GM19023 (cell line): ENCODE measurements around the gene NPEPL1.
"Not testable (repeated sequence)": the region's sequence is repeated elsewhere in the genome, so short reads cannot be mapped to it uniquely, and the experiment has no call there.

Experiments
- ATAC-seq: cut with Tn5 transposase; IDR thresholded peaks from one replicate; pipeline ENCODE4 v1.9.1; 2021; ENCODE audit warnings: mild to moderate bottlenecking, moderate library complexity; ENCODE audit not compliant: unreplicated experiment

Gene NPEPL1

GRCh38 chr20:58712806-58713731, 20.5 kb downstream of the NPEPL1 start:
- ATAC-seq = no peak

DNA sequence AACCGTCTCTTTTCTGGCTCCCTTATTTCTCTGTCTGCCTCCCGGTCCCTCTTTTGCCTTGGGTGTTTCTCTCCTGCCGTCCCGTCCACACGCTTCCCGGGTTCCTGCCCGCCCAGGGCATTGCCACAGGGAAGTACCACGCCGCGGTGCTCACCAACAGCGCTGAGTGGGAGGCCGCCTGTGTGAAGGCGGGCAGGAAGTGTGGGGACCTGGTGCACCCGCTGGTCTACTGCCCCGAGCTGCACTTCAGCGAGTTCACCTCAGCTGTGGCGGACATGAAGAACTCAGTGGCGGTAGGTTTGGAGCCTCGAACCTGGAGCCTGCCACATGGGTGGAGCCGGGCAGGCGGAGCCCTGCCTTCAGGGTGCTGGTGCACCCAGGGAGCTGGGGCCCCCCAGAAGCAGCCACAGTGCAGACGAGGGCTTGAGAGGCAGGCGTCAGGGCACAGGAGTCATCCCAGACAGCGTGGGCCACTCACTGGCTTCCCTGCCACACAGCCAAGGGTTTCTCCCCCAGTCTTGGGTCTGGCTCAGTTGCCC, 21.3 kb downstream of the NPEPL1 start:
- no peak for ATAC-seq

DNA sequence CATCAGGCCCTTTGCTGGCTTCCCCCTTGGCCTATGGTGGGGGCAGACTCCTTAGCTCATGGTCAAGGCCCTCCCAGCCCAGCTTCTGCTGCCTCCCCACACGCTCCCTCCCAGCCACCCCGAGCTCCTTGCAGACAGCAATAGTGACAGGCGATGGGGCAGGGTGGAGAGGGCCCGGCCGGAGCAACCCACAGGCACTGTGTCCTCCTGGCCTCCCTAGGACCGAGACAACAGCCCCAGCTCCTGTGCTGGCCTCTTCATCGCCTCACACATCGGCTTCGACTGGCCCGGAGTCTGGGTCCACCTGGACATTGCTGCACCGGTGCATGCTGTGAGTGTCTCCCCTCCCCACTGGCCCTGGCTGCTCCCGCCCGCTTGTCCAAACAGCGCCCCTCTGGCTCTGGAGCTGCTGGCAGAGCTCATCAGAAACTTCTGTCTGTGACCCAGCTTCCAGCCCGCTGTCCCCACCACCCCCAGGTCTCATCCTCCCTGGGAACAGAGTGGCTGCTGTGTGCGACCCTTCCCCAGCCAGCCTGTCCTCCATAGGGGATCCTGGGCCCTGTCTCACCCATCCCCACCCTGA, 21.8 kb downstream of the NPEPL1 start:
- no peak for ATAC-seq

DNA sequence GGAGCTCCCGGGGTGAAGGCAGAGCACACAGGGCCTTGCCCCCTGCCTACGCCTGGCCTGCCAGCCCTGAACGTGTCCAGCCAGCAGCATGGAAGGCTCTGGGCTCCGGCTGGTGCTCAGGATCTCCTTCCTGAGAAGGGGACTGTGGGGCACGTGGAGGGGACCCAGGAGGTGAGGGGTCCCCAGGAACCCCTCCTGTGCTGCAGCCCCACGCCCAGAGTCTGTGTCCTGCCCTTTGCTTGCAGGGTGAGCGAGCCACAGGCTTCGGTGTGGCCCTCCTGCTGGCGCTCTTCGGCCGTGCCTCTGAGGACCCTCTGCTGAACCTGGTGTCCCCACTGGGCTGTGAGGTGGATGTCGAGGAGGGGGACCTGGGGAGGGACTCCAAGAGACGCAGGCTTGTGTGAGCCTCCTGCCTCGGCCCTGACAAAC, 22.3 kb downstream of the NPEPL1 start:
- ATAC-seq = no peak

DNA sequence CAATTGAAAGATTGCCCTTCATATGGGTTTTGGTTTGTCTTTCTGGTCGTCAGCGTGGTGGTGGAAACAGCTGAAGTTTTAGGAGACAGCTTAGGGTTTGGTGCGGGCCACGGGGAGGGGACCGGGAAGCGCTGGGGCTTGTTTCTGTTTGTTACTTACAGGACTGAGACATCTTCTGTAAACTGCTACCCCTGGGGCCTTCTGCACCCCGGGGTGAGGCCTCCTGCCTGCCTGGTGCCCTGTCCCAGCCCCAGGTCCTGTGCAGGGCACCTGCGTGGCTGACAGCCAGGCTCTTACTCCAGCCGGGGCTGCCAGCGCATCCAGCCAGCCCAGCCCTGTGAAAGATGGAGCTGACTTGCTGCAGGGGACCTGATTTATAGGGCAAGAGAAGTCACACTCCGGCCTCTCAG, 22.8 kb downstream of the NPEPL1 start:
- no peak for ATAC-seq

DNA sequence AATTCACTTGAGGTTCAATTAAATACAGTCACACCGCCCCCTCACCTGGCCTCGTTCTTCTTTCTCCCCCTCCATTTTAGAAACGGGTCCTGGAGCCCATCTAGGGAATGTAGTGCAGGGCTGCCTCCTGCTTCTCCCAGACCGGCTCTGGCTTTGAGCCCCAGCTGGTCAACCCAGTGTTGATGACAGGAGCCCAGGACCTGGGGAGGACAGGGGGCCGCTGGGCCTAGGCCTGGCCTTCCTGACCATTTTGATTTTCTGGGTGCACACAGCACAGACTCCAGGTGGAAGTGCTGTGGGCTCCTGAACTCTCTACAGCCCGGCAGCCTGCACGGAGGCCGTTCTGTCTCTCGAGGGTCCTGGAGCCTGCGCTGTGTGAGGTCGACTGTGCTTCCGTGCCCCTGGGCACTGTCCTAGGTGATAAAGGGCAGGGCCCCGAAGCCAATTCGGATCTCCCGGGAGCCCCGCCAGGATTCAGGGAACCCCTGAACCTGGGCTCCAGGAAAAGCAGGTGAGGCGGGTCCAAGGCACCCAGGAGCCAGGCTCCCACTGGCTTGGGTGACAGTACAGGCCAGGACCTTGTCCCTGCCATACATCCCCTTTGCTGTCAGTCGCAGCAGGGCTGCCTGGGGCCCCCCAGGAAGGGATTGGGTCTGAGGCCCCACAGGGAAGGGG, 23.3 kb downstream of the NPEPL1 start:
- no peak for ATAC-seq

GRCh38 chr20:58716476-58717277, 24.1 kb downstream of the NPEPL1 start:
- no peak for ATAC-seq

- no peak for ATAC-seq
Measured at GRCh38 chr20:58717278-58718091, 24.9 kb downstream of the NPEPL1 start.

- no peak for ATAC-seq
Measured at GRCh38 chr20:58718121-58718563, 25.5 kb downstream of the NPEPL1 start.

GRCh38 chr20:58718729-58719128, 26.1 kb downstream of the NPEPL1 start:
- no peak for ATAC-seq

DNA sequence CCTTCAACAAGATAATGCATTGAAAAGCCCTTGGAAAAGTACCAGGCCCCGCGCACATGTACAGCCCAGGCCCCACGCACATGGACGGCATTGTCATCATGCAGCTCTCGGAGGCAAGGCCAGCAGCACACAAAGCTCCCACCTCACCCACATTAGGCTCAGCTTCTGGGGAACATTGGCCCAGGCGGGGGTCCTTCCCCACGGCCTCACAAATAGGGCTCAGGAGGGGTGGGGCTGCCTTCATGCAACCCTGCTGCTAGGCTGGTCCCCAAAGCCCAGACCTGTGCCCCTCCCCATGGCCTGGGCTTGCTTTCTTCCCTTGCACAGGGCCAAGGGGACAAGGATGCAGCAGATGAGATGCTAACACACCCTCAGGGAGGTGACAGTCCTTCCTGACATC, 26.7 kb downstream of the NPEPL1 start:
- no peak for ATAC-seq

- ATAC-seq = no peak
Measured at GRCh38 chr20:58719971-58720371, 27.4 kb downstream of the NPEPL1 start.

- no peak for ATAC-seq
Measured at GRCh38 chr20:58720890-58721289, 28.3 kb downstream of the NPEPL1 start.

- ATAC-seq = no peak
Measured at GRCh38 chr20:58721951-58722778, 29.6 kb downstream of the NPEPL1 start.

- no peak for ATAC-seq
Measured at GRCh38 chr20:58722877-58723627, 30.5 kb downstream of the NPEPL1 start.

GRCh38 chr20:58723628-58723984, 31.0 kb downstream of the NPEPL1 start:
- no peak for ATAC-seq

DNA sequence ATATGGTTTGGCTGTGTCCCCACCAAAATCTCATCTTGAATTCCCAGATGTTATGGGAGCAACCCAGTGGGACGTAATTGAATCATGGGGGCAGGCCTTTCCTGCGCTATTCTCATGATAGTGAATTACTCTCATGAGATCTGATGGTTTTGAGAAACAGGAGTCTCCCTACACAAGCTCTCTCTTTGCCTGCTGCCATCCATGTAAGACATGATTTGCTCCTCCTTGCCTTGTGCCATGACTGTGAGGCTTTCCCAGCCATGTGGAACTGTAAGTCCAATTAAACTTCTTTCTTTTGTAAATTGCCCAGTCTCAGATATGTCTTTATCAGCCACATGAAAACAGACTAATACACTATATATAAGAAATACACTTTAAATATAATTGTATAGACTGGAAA, 33.6 kb downstream of the NPEPL1 start:
- ATAC-seq = not testable (repeated sequence)

DNA sequence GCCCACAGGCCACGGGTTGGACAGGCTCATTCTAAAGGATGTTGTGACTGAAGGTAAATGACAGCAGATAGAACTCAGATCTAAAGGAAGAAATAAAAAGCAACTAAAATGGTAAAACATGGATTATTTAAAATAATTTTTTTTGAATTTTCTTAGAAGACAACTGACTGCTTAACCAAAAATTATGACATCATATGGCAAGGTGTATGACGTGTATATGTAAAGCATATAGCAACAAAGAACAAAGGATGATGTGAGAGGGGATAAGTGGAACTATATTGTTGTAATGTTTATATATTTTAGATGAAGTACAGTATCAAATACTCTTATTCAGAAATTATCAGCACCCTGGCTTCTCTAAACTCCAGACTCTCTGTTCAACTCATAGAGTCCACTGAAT, 38.6 kb downstream of the NPEPL1 start:
- no peak for ATAC-seq
